ENCODE results near the gene CNKSR1. TPM values are rescaled to one million over a fixed set of nuclear protein-coding genes. Genes with fewer than 3 reads are reported as not detected.
A peak's percentile ranks its signal among the peaks of the same experiment; 100 is the strongest.

The CNKSR1 gene
- total and polyA plus RNA-seq, 2 of the 13 experiments (the other 11 are each of a cell fraction or from before 2014, with no cell fraction given): 3.4 to 8.9 TPM

DNA sequence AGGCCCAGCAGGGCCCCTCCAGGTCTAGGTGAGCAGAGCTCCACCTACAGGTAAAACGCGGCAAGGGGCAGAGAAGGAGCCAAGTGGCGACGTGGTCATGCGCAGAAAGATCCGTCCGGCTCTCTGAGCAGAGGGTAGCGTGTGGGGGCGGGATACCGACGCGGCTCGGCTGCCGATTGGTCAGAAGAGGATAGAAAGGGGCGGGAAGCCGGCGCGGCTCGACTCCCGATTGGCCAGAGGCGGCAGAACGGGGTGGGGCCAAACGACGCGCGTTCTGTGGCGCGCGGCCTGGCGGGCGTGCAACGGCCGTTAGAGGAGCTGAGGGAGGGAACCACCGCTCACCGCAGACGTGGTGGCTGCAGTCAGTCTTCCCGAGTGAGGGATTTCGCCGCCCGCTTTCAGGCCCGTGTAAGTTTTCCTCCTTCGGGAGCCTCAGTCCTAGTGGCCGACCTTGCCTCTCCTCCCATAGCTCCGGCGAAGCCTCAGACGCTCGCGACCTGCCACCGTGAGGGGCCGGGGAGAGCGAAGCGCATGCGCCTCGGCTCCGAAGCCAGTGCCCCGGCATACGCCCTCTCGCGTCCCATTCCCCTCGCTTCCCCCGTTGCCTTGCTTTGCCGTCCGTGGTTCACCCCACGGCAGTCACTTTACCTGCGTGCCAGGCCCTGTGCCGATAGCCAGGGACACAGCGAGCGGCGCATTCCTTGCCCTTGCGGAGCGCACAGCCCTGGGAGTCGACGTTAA, 56.8 kb downstream of the CNKSR1 start, which contains the start of gene CEP85 (continued):
- TF ChIP-seq, protein P1, sequence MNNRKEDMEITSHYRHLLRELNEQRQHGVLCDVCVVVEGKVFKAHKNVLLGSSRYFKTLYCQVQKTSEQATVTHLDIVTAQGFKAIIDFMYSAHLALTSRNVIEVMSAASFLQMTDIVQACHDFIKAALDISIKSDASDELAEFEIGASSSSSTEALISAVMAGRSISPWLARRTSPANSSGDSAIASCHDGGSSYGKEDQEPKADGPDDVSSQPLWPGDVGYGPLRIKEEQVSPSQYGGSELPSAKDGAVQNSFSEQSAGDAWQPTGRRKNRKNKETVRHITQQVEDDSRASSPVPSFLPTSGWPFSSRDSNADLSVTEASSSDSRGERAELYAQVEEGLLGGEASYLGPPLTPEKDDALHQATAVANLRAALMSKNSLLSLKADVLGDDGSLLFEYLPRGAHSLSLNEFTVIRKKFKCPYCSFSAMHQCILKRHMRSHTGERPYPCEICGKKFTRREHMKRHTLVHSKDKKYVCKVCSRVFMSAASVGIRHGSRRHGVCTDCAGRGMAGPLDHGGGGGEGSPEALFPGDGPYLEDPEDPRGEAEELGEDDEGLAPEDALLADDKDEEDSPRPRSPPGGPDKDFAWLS (CRISPR knock-in tag; IDR thresholded peaks at IDR 0.05; ENCODE audit: borderline replicate concordance): no peak
- TF ChIP-seq HNF4G (IDR thresholded peaks at IDR 0.05; ENCODE audit: borderline replicate concordance, low read depth, low read length): no peak; the same call in 1 of the 2 replicates
- no peak for TF ChIP-seq HNF4G (CRISPR knock-in tag; IDR thresholded peaks at IDR 0.05; ENCODE audit: borderline replicate concordance, low read depth)
- TF ChIP-seq CCAR2 (optimal IDR thresholded peaks at IDR 0.05; ENCODE audit: low read depth, low read length): no peak
- TF ChIP-seq ZNF264 (CRISPR knock-in tag; IDR thresholded peaks at IDR 0.05): peak; percentile 77; the same call in 1 of the 2 replicates
- peak; percentile 46; the same call in 1 of the 2 replicates for TF ChIP-seq ELF1 (CRISPR knock-in tag; IDR thresholded peaks at IDR 0.05)
- TF ChIP-seq SRF (IDR thresholded peaks at IDR 0.05; ENCODE audit: low read depth, low read length): no peak
- TF ChIP-seq KDM6A (CRISPR knock-in tag; IDR thresholded peaks at IDR 0.05; ENCODE audit: low read depth): no peak
- TF ChIP-seq, protein P2, sequence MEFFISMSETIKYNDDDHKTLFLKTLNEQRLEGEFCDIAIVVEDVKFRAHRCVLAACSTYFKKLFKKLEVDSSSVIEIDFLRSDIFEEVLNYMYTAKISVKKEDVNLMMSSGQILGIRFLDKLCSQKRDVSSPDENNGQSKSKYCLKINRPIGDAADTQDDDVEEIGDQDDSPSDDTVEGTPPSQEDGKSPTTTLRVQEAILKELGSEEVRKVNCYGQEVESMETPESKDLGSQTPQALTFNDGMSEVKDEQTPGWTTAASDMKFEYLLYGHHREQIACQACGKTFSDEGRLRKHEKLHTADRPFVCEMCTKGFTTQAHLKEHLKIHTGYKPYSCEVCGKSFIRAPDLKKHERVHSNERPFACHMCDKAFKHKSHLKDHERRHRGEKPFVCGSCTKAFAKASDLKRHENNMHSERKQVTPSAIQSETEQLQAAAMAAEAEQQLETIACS (CRISPR knock-in tag; IDR thresholded peaks at IDR 0.05): peak; percentile 67; the same call in 1 of the 2 replicates
- TF ChIP-seq CCDC6 (CRISPR knock-in tag; IDR thresholded peaks at IDR 0.05): no peak
- 0 out of 2 replicates have a peak, but pooled peaks have one; percentile 17 for TF ChIP-seq ZNF276 (CRISPR knock-in tag; IDR thresholded peaks at IDR 0.05; ENCODE audit: low read depth)
- TF ChIP-seq ZNF234 (CRISPR knock-in tag; conservative IDR thresholded peaks at IDR 0.05): no peak
- TF ChIP-seq CREB1 (IDR thresholded peaks at IDR 0.05): peak; percentile 87
- TF ChIP-seq CREB1 (CRISPR knock-in tag; IDR thresholded peaks at IDR 0.05): peak; percentile 92
- peak; percentile 18; the same call in 1 of the 2 replicates for TF ChIP-seq ZNF552 (CRISPR knock-in tag; IDR thresholded peaks at IDR 0.05; ENCODE audit: borderline replicate concordance)
- TF ChIP-seq, protein P3, sequence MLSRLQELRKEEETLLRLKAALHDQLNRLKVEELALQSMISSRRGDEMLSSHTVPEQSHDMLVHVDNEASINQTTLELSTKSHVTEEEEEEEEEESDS (CRISPR knock-in tag; IDR thresholded peaks at IDR 0.05; ENCODE audit: borderline replicate concordance): no peak
- TF ChIP-seq SP1 (IDR thresholded peaks at IDR 0.05): peak; percentile 38; the same call in 1 of the 2 replicates
- TF ChIP-seq SP1 (CRISPR knock-in tag; IDR thresholded peaks at IDR 0.05): peak; percentile 90
- TF ChIP-seq, protein P4, sequence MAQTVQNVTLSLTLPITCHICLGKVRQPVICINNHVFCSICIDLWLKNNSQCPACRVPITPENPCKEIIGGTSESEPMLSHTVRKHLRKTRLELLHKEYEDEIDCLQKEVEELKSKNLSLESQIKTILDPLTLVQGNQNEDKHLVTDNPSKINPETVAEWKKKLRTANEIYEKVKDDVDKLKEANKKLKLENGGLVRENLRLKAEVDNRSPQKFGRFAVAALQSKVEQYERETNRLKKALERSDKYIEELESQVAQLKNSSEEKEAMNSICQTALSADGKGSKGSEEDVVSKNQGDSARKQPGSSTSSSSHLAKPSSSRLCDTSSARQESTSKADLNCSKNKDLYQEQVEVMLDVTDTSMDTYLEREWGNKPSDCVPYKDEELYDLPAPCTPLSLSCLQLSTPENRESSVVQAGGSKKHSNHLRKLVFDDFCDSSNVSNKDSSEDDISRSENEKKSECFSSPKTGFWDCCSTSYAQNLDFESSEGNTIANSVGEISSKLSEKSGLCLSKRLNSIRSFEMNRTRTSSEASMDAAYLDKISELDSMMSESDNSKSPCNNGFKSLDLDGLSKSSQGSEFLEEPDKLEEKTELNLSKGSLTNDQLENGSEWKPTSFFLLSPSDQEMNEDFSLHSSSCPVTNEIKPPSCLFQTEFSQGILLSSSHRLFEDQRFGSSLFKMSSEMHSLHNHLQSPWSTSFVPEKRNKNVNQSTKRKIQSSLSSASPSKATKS (CRISPR knock-in tag; IDR thresholded peaks at IDR 0.05): no peak
- TF ChIP-seq, protein P5, sequence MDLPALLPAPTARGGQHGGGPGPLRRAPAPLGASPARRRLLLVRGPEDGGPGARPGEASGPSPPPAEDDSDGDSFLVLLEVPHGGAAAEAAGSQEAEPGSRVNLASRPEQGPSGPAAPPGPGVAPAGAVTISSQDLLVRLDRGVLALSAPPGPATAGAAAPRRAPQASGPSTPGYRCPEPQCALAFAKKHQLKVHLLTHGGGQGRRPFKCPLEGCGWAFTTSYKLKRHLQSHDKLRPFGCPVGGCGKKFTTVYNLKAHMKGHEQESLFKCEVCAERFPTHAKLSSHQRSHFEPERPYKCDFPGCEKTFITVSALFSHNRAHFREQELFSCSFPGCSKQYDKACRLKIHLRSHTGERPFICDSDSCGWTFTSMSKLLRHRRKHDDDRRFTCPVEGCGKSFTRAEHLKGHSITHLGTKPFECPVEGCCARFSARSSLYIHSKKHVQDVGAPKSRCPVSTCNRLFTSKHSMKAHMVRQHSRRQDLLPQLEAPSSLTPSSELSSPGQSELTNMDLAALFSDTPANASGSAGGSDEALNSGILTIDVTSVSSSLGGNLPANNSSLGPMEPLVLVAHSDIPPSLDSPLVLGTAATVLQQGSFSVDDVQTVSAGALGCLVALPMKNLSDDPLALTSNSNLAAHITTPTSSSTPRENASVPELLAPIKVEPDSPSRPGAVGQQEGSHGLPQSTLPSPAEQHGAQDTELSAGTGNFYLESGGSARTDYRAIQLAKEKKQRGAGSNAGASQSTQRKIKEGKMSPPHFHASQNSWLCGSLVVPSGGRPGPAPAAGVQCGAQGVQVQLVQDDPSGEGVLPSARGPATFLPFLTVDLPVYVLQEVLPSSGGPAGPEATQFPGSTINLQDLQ (CRISPR knock-in tag; IDR thresholded peaks at IDR 0.05): no peak; the same call in 1 of the 2 replicates

Measured in HepG2 (cell line).